Neural progenitor cell (in vitro differentiated cells): ENCODE data around the gene CAP2.
"Not testable (repeated sequence)": the region's sequence is repeated elsewhere in the genome, so short reads cannot be mapped to it uniquely, and the experiment has no call there.

Experiments used
- CTCF ChIP-seq: fragments of 200-600 bp; sonication (generic); IDR thresholded peaks from 2 replicates; pipeline ENCODE4 v1.5.1; 2017; ENCODE audit warnings: antibody characterized with exemption, mild to moderate bottlenecking
- EZH2 ChIP-seq: fragments of 200-600 bp; sonication (generic); IDR thresholded peaks from 2 replicates; pipeline ENCODE4 v1.6.1; 2017; ENCODE audit warnings: antibody characterized with exemption, mild to moderate bottlenecking, moderate library complexity

- TF ChIP-seq CTCF, EZH2: not testable (repeated sequence)
Observed at GRCh38 chr6:17414395-17414794, 21.0 kb downstream of the CAP2 start.
